HG03196 (cell line): Measurements from ENCODE around the gene HMMR.

Experiments used
- ATAC-seq: cut with Tn5 transposase; IDR thresholded peaks from one replicate; pipeline ENCODE4 v1.9.1; 2021; ENCODE audit not compliant: unreplicated experiment

The HMMR gene

GRCh38 chr5:163458778-163459385, 1.6 kb upstream of the HMMR start:
- no peak for ATAC-seq

GRCh38 chr5:163459462-163459818, 992 bp upstream of the HMMR start:
- ATAC-seq, result peak; percentile 8

DNA sequence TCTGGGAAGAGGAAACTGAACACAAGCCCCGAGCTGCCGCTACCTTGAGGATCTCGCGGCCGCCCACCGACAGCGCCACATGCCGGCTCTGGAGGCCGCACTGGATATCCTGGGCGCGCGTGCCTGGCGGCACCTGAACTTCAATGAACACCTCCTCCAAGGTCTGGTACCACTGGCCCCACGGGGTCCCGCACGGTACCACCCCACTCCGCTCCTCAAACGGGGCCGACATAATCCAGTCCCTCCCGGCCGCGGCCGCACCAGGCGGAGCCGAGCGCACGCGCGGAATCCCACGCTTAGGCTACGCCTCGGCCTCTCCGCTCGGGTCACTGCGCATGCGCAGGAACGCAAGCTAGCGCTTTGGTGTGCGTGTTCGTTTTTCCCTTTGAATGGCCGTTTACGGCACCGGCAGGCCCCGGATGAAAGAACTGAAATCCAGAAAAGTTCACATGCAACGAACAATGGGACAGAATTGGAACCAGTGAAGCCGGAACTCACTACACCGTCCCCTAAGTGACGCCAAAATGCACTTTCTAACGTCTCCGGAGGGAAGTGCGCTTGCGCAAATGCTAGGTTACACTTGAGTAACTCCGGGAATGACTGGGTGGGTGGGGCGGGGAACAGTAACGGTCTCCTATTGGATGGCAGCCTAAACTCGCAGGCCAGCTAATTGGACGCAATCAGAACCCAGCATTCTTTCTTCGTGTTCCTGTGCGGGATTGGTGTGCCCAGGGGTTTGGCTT, 442 bp upstream of the HMMR start, which contains the start of gene NUDCD2:
Gene NUDCD2 (minus strand): TSS at position 284 of the 743 bp plus-strand sequence. CDS start 52 bp downstream, at position 232.
- peak; percentile 84 for ATAC-seq

DNA sequence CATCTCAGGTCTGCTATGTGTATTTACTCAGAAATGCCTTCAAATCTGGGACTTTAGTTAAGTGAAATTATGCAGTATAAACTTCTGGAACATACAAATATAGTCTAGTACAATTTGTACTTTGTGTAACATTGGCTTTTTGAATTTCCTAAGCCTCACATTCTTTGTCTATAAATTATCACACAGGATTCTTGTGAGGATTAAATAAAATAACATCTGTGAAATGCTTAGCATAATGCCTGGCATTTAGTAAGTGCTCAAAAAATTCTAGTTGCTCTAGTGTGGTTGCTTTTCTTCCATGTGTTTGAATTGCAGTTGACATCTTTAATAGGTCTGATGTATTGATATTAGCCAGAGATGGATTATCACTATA, 2.6 kb downstream of the HMMR start:
- no peak for ATAC-seq

GRCh38 chr5:163467682-163468081, 7.2 kb downstream of the HMMR start:
- ATAC-seq, result no peak

- no peak for ATAC-seq
These were observed 13.3 kb downstream of the HMMR start for GRCh38 chr5:163473635-163474243.

GRCh38 chr5:163475411-163475810, 15.0 kb downstream of the HMMR start:
- ATAC-seq, result no peak

DNA sequence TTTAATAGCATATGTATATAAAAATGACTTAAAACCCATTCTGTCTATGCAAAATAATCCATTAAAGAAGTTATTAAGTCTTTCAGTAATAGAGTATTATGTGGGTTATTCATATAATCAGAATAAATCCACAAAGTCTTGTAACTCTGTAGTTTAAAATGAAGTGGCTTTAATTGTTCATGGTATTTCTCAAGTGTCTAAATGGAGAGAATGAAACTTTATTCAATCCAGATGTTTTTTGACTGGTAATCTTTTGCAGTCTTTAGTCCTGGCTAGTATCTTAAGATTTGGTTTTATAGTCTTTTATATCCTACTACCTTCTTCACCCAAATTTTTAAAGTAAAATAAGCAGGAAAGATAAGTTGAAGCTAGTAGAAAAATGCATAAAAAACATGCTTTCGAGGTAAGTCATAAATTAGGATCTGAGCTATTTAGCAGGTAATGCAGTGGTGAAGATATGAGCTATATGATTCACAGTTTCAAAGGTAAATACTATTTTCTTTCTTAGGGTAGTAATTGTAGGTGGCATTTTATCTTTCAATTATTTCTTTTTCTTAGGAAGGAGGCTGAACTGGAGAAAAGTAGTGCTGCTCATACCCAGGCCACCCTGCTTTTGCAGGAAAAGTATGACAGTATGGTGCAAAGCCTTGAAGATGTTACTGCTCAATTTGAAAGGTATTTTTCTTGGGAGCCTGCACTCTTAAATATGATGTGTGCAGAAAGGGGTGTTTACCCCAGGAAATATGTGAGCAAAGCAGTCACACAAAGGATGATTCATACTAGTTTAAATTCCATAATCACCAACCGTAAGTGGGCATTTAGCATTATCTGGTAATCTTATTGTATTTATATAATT, 17.9 kb downstream of the HMMR start:
- no peak for ATAC-seq

DNA sequence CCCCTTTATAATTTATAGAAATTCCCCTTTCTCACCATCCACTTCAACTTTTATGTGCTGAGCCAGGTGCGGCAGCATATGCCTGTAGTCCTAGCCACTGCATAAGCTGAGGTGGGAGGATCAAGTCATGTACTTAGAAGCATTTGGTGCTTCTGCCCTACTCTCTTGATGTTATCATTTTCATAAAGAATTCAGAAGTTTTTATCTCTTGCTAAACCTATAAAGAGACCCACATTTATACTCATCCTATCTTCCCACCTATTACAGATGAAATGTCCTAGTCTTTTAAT, 18.5 kb downstream of the HMMR start:
- ATAC-seq, result no peak

DNA sequence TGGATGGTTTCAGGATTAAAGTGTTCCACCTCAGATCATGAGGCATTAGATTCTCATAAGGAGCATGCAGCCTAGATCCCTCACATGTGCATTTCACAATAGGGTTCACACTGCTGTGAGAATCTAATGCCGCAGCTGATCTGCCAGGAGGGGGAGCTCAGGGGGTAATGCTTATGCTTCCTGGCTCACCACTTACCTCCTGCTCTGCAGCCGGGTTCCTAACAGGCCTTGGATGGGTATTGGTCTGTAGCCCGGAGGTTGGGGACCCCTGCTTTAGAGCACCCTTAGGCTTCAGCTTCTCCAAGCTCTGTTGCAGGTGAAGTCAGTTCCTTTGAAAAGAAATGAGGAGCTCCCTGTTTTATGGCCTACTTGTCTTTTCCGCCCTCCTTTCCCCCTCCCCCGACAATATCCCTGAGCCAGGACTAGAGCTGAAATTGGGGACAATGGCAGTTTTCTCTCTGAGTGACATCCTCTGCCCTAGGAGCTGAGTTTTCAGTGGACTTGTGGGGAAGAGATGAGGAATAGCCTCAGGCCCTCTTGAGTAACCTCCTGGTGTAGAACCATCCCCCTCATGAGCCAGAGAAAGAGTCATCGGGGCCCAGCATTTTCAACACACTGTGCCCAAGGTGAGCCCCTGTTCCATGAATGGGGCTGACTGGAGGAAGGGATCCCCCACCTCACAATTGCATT, 28.8 kb downstream of the HMMR start:
- no peak for ATAC-seq

GRCh38 chr5:163489745-163490075, 29.3 kb downstream of the HMMR start:
- ATAC-seq, result no peak

DNA sequence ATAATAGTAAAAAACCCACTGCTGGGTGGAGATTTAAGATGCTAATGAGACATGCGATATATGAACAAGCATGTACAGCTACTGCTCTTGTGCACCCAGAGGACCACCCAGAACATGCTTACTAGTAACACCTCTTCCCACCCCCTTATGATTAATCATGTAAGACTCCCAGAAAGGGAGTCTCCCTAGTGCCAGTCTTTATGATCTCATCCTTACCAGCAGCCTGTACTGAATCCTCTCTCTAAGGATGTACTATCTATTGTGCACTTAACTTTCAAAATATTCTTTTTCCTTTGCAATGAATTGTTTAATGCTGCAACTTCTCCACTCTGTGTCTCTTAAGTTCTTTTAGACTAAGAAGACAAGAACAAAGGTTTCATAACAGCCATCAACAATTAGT, 35.9 kb downstream of the HMMR start:
- no peak for ATAC-seq

DNA sequence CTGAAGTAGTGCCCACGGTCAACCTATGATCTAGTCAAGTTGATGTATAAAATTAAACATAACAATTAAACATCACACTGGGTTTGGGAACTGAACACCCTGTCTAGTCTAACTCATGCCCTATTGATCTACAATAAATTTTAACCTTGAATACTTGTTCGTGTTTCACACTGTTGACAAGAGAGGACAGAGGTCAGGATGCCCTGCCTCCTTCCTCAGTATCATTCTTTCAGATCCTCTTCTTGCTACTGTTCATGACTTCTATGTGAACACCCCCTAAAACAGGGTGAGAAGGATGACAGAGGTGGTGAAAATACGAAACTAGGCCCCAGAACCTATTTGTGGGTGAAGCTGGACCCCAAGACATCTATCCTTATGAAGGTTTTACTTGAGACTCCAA, 36.9 kb downstream of the HMMR start:
- no peak for ATAC-seq

GRCh38 chr5:163498886-163499285, 38.5 kb downstream of the HMMR start:
- ATAC-seq, result no peak

DNA sequence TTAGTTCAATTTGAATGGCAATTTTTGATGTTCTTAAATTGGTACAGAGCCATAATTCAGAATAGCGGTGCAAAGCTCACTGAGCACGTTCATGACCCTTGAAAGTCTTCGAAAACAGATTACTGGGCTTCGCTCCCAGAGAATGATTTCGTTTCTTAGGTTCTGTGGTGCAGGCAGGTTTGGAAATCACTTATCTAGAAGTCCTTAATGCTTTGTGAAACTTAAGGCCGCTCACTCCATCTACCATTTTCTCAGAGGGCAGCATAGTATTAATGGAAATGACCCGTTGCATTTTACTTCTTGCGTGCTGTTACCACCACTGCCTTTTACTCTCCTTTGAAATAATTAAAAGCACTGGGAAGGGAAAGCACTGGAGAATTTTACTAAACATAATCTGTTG, 42.1 kb downstream of the HMMR start:
- no peak for ATAC-seq

GRCh38 chr5:163503106-163504078, 43.0 kb downstream of the HMMR start:
- ATAC-seq, result peak; percentile 13

- ATAC-seq, result no peak
These were observed 43.9 kb downstream of the HMMR start for GRCh38 chr5:163504079-163504931.

DNA sequence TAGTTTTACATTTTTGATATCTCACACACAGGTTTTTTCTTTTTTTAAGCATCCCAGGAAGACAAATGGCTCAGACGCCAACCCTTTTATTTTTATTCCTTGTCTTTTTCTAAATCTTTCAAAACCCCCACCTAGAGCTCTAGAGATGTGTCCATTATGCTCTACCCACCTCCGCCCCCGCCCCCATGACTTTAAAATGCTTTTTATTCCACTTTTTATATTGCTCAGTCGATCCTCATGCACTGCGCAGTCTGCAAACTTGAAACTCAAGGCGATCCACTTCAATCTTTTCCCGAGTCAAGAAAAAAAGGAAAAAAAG, 44.6 kb downstream of the HMMR start:
- peak; percentile 3 for ATAC-seq

GRCh38 chr5:163505368-163506094, 45.1 kb downstream of the HMMR start, which contains the start of gene MAT2B:
Gene MAT2B (plus strand): TSS chr5:163505619. CDS start chr5:163505687, 68 bp downstream.
- peak; percentile 91 for ATAC-seq
